HUES48 (cell line): Measurements from ENCODE around the gene WAS.

Source experiments
- H3K27ac ChIP-seq: one replicate; pipeline ENCODE4 v1.7.0; 2013; ENCODE audit warnings: low read depth, low read length, inconsistent platforms
- H3K27me3 ChIP-seq: 2 replicates; pipeline ENCODE4 v1.6.1; 2013; ENCODE audit warnings: mild to moderate bottlenecking, low read length; ENCODE audit not compliant: control insufficient read depth, insufficient read depth
- H3K36me3 ChIP-seq: 2 replicates; pipeline ENCODE4 v1.6.1; 2013; ENCODE audit warnings: low read length; ENCODE audit not compliant: control insufficient read depth, insufficient read depth
- H3K4me1 ChIP-seq: 2 replicates; pipeline ENCODE4 v1.6.1; 2013; ENCODE audit warnings: mild to moderate bottlenecking, low read length; ENCODE audit not compliant: control insufficient read depth, insufficient read depth
- H3K4me3 ChIP-seq: 2 replicates; pipeline ENCODE4 v1.5.1; 2013; ENCODE audit warnings: mild to moderate bottlenecking, low read depth, low read length
- H3K9ac ChIP-seq: 2 replicates; pipeline ENCODE4 v1.6.1; 2013; ENCODE audit warnings: mild to moderate bottlenecking, low read depth, low read length, moderate library complexity
- H3K9me3 ChIP-seq: 2 replicates; pipeline ENCODE4 v1.6.1; 2013; ENCODE audit warnings: low read length; ENCODE audit not compliant: control insufficient read depth, insufficient read depth

WAS gene

DNA sequence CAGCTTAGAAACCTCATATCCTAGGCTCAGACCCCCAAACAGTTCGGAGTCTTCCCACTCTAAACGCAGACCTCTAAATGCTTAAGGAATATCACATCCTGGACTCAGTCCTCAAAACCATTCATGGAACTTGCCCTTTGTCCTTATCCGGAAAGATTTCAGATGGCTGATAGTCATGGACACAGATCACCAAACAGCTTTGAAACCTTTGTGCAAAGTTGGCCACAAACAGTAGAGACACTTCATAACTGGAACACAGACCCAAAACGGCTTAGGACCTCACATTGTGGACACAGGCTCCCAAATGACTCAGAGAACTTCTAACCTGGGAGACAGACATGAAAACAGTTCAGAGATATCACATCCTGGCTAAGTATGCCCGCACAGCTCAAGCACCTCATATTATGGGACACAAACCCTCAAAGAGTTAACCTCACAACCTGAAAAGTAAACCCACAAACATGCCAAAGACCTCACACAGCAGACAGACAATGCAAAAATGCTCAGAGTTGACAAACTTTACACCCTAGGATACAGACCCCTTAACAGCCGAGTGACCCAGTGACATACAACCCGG lies 28.4 kb downstream of the WAS start:
- no peak overlapping the region for H3K9ac ChIP-seq
- H3K4me1 ChIP-seq: no peaks in the 10 kb centered on the region

DNA sequence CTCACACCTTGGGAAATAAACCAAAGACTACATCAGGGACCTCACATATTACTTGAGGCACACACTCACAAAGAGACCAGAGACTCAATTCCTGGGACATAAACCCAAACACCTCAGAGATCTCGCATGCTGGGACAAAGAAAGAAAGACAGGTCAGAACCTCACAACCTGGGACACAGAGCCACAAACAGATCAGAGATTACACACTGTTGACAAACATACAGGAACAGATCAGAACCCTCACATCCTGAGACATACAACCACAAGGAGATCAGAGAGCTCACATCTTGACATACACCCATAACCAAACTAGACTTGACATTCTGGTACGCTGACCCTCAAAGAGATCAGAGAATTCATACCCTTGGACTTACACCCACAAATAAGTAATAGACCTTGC lies 30.2 kb downstream of the WAS start:
- no peak overlapping the region for H3K4me3 ChIP-seq
- no peaks in the 10 kb centered on the region for H3K4me1 ChIP-seq
- no peaks in the 10 kb centered on the region for H3K36me3 ChIP-seq
- no peak overlapping the region for H3K9ac ChIP-seq
- H3K27me3 ChIP-seq: peaks cover 6% of the 10 kb centered on the region; the same call in 1 of the 2 replicates
- H3K9me3 ChIP-seq: peaks cover 68% of the 10 kb centered on the region
- H3K27ac ChIP-seq: no peak overlapping the region

More for the DNA sequence above, 28.4 kb downstream of the WAS start:
- no peak overlapping the region for H3K27ac ChIP-seq
- peaks cover 8% of the 10 kb centered on the region; the same call in 1 of the 2 replicates for H3K36me3 ChIP-seq
- peaks cover 76% of the 10 kb centered on the region for H3K9me3 ChIP-seq
- no peak overlapping the region for H3K4me3 ChIP-seq
- peaks cover 6% of the 10 kb centered on the region; the same call in 1 of the 2 replicates for H3K27me3 ChIP-seq

DNA sequence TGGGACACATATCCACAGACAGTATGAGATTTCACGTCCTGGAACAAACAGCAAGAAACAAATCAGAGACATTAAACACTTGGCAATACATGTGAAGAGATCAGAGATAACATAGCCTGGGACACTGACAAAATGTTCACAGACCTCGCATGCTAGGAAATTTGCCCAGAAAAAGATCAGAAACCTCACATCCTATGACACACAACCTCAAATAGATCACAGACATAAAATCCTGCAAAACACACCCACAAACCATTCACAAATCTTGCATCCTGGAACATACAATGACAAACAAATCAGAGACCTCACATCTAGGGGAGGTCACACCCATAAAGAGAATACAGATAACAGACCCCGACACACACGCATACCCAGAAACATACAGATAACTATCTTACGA lies 31.0 kb downstream of the WAS start:
- H3K9me3 ChIP-seq: peaks cover 67% of the 10 kb centered on the region
- H3K36me3 ChIP-seq: no peaks in the 10 kb centered on the region
- H3K4me1 ChIP-seq: no peaks in the 10 kb centered on the region
- H3K27ac ChIP-seq: no peak overlapping the region
- no peak overlapping the region for H3K4me3 ChIP-seq
- peaks cover 6% of the 10 kb centered on the region; the same call in 1 of the 2 replicates for H3K27me3 ChIP-seq
- H3K9ac ChIP-seq: no peak overlapping the region

DNA sequence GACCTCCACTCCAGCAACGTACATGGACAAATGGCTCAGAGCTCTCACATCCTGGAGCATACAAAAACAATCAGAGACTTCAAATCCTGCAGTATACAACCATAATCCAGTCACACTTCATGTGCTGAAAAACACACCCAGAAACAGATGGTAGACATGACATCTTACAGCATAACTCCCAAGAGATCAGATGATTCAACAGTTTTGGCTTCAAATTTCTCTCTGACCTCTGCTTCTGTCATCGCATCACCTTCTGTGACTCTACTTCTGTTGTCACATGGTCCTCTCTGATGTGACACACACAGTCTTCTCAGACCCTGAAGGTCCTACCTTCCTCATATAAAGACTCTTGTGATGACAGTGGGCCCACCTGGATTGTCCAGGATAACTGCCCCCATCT lies 31.5 kb downstream of the WAS start:
- peaks cover 64% of the 10 kb centered on the region for H3K9me3 ChIP-seq
- no peaks in the 10 kb centered on the region for H3K36me3 ChIP-seq
- no peak overlapping the region for H3K27ac ChIP-seq
- H3K9ac ChIP-seq: no peak overlapping the region
- H3K4me3 ChIP-seq: no peak overlapping the region
- H3K4me1 ChIP-seq: no peaks in the 10 kb centered on the region
- peaks cover 6% of the 10 kb centered on the region; the same call in 1 of the 2 replicates for H3K27me3 ChIP-seq

DNA sequence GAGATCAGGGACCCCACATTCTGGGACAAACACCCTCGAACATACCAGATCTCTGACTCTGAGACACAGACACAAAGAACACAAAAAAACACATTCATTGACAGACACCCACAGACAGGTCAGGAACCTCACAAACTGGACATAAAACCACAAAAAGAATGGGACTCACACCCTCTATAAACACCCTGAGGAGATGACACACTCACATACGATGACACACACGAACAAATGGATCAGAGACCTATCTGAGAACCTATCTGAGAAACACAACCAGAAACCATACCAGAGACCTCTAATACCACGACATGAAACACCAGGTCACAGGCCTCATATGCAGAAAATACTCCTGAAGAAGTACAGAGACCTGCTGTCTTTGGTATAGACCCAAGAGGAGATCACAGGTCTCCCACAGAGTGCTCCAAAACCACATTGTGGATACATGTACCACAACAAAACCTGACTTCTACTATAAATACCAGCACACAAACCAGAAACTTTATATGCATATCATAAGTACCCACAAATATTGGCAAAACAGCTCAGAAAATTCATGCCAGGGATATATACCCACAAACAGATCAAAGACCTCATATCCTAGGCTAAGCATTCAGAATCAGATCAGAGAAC lies 32.4 kb downstream of the WAS start:
- H3K27ac ChIP-seq: no peak overlapping the region
- H3K36me3 ChIP-seq: no peaks in the 10 kb centered on the region
- H3K27me3 ChIP-seq: peaks cover 6% of the 10 kb centered on the region; the same call in 1 of the 2 replicates
- H3K9me3 ChIP-seq: peaks cover 62% of the 10 kb centered on the region
- no peak overlapping the region for H3K9ac ChIP-seq
- no peaks in the 10 kb centered on the region for H3K4me1 ChIP-seq
- no peak overlapping the region for H3K4me3 ChIP-seq

DNA sequence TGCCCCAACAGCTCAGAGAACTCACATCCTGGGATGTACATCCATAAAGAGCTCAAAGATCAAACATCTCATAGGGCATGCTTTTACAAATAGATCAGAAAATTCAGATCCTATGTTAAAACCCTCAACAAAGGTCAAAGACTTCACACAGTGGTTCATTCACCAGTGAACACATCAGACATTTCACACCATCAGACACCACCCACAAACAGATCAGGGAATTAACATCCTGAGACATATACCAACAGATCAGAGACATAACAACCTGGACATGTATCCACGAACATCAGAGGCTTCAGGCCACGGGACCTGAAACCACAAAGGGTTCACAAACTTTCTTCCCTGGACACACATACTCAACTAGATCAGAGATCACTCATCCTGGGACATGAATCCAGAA lies 36.4 kb downstream of the WAS start:
- no peak overlapping the region for H3K4me3 ChIP-seq
- H3K27me3 ChIP-seq: no peaks in the 10 kb centered on the region
- H3K27ac ChIP-seq: no peak overlapping the region
- no peaks in the 10 kb centered on the region for H3K36me3 ChIP-seq
- no peak overlapping the region for H3K9ac ChIP-seq
- H3K9me3 ChIP-seq: peaks cover 56% of the 10 kb centered on the region
- H3K4me1 ChIP-seq: no peaks in the 10 kb centered on the region

DNA sequence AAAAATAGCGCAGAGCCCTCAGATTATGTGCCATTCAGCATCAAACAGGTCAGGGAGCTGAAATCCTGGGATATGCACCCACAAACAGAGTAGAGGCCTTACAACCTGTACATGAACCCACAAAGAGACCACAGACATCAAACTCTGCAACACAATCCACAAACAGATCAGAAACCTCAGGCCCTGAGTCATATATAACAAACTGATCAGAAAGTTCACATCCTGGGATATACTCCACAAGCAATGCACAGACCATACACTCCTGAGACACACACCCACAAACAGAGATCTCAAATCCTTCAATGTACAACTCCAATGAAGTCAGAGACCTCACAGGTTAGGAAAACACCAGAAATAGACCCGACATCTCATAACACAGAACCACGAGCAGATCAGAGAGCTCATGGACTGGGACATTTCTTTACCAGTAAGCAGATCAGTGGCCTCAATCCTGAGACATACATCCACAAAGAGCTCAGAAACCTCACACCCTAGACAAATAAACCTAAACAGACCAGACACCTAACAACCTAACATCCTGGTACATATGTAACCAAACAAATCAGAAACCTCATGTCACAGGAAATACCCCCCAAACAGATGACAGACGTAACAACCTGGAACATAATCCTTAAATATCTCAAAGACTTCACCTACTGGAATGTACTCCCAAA lies 37.1 kb downstream of the WAS start:
- no peak overlapping the region for H3K4me3 ChIP-seq

DNA sequence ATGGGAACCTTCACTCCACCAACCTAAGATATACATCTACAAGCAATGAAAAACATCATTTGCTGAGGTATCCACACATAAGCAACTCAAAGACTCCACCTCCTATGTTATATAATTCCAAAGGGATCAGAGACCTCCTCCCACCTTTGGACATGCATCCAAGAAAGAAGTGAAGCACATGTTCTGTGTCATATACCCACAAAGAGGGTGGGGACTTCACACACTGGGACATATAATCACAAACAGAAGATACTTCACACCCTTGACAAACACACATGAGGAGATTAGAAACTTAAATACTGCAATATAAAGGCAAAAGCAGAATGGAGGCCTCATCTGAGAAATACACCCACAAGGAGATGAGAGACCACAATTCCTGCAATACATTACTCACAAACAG lies 38.3 kb downstream of the WAS start:
- H3K4me3 ChIP-seq: no peak overlapping the region
- H3K9ac ChIP-seq: no peak overlapping the region
- no peaks in the 10 kb centered on the region for H3K27me3 ChIP-seq
- H3K4me1 ChIP-seq: no peaks in the 10 kb centered on the region
- H3K9me3 ChIP-seq: peaks cover 56% of the 10 kb centered on the region
- H3K36me3 ChIP-seq: no peaks in the 10 kb centered on the region
- no peak overlapping the region for H3K27ac ChIP-seq

More for the DNA sequence above, 37.1 kb downstream of the WAS start:
- Histone ChIP-seq H3K27ac (no peak overlapping the region), H3K4me1 (no peaks in the 10 kb centered on the region), H3K36me3 (no peaks in the 10 kb centered on the region), H3K27me3 (no peaks in the 10 kb centered on the region), H3K9ac (no peak overlapping the region), H3K9me3 (peaks cover 58% of the 10 kb centered on the region)

DNA sequence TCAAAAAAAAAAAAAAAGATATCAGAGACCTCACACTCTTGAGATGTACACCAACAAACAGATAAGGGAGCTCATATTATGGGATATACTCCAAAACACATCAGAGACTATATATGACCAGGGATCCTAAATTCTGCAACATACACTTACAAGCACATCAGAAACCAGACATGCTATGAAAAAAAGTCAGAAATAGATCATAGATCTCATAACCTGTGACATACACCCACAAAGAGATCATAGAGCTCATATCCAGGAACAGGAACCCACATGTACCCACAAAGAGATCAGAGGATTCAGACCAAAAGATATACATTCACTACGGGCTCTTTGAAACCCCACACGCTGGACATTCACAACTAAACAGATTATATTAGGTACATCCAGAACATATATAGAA lies 43.0 kb downstream of the WAS start:
- peaks cover 53% of the 10 kb centered on the region for H3K9me3 ChIP-seq
- H3K27me3 ChIP-seq: no peaks in the 10 kb centered on the region
- H3K4me1 ChIP-seq: no peaks in the 10 kb centered on the region
- H3K9ac ChIP-seq: no peak overlapping the region
- no peaks in the 10 kb centered on the region for H3K36me3 ChIP-seq
- no peak overlapping the region for H3K4me3 ChIP-seq
- H3K27ac ChIP-seq: no peak overlapping the region

DNA sequence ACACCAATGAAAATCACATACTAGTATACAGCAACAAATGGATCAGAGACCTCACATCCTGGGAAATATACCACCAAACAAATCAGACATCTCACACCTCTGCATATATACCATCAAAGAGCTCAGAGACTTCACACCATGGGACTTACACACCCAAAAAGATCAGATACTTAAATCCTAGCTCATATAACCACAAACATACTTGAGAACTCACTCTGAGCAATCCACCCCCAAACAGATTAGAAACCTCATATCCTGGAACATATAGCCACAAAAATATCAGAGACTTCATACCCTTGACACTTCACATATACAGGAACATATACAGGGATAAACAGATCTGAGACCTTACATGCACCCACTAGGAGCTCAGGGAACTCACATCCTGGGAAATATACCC lies 45.1 kb downstream of the WAS start:
- Histone ChIP-seq H3K4me3 (no peak overlapping the region), H3K27me3 (no peaks in the 10 kb centered on the region), H3K9me3 (peaks cover 47% of the 10 kb centered on the region), H3K27ac (no peak overlapping the region), H3K4me1 (no peaks in the 10 kb centered on the region), H3K9ac (no peak overlapping the region), H3K36me3 (no peaks in the 10 kb centered on the region)

DNA sequence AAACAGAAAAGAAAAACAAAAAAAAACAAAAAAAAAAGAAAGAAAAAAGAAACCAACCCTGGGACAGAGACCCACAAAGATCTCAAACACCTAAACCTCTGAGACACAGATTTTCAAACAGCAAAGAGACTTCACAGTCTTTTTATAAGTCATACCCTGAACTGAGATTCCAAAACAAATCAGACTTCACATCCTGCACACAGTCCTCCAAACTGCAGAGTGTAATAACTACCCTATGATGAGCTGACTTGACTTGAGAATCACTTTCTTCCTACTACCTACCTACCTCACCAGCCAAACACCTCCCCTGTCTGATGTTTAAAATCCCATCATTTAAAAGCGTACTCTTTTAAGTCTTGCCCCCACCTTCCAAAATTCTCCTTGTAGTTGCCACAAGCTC lies 52.7 kb downstream of the WAS start:
- Histone ChIP-seq H3K4me1 (no peaks in the 10 kb centered on the region), H3K27me3 (no peaks in the 10 kb centered on the region), H3K9ac (no peak overlapping the region), H3K36me3 (no peaks in the 10 kb centered on the region), H3K9me3 (peaks cover 31% of the 10 kb centered on the region), H3K4me3 (peak overlapping the region; percentile 27; the same call in 1 of the 2 replicates), H3K27ac (no peak overlapping the region)
